Right ventricle myocardium superior (tissue), 1 donor: ENCODE data around the gene EYA2. TPM values are rescaled to one million over a fixed set of nuclear protein-coding genes. Genes with fewer than 3 reads are reported as not detected.

Source experiments
- ATAC-seq: fragments of 200-7000 bp; cut with Tn5 transposase; one replicate; pipeline ENCODE4 v1.9.1; 2020; ENCODE audit warnings: mild to moderate bottlenecking; ENCODE audit not compliant: poor library complexity
- DNase-seq: peaks from one replicate; pipeline ENCODE4 v3.0.0-alpha.2; 2020
- intact Hi-C: fragments of 100-400 bp; cut with DNase I; formaldehyde crosslinking; loops from one replicate; pipeline ENCODE4 v1.11.2; 2022
- total RNA-seq: library from RNA; stranded (reverse); fragmentation: NEBNext Ultra II Directional; extraction: Animal tissue kit (Norgen Biotek cat#: 25700); gene quantifications from one replicate; pipeline ENCODE4 v1.2.1, GENCODE V29; 2021
- donor health status: DM: no; HTN: yes; CAD: no; lungs with severe emphysema.

The EYA2 gene
- total RNA-seq, 1 donor from 2014 or later = 0.65 TPM

DNA sequence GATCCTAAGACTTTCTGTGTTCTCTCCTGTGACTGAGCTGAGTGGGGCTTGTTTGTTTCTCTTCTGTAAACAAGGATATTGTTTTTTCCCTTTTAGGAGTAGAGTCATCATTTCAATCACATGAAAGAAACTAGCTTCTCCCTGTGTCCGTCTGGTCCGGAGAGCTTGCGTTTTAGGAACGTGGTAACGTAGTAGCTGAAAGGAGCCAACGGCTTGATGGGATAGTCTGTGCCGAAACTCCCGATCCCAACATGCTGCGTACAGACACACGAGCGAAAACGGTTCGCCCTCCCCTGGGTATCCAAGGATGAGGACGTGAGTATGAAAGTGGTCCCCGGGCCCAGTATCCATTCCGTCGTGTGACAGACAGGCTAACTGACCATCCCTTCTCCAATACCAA, 315.3 kb downstream of the EYA2 start:
- ATAC-seq (no peak), DNase-seq (no peak)
- intact Hi-C loops = loop anchor here (10.0 kb wide), 1 partner anchor 415 kb away; no protein-coding TSS in a partner anchor

DNA sequence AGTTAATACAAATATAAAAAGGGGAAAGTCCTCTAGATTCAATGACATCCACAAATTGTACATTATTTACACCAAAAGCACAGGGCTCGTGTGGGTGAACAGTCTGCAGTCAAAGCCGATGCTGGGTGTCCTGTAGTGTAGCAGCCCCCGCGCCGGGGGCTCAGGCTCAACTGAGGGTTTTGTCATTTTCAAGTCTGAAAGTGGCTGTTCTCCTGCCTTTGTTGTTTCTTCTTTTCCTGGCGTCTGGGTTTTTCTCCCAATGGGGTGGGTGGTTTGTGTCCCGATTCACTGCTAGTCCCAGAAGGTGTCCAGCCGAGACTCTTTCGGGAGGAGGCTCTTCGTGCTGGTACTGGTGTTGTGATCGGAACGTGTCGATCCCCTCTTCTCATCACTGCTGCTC, 315.8 kb downstream of the EYA2 start:
- ATAC-seq = no peak
- intact Hi-C loops = no loop called here
- no peak for DNase-seq

DNA sequence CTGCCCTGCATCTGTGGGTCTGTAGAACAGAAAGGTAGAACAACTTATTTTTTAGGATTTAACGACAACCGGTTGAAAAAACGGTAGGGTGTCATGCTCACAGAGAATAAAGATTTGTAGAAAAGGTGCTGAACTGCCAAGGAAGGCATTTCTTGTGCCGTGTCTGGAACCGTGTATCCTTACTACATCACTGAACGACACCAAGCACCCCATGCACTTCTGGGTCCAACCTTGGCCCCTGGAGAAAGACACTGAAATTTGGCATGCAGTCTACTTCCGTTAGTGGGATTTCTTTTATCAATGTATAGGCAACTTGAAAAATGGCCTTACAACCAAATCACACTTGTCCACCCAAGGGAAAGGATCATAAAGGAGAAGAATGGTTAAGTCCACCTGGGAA, 316.4 kb downstream of the EYA2 start:
- no peak for ATAC-seq
- intact Hi-C loops = no loop called here
- no peak for DNase-seq

DNA sequence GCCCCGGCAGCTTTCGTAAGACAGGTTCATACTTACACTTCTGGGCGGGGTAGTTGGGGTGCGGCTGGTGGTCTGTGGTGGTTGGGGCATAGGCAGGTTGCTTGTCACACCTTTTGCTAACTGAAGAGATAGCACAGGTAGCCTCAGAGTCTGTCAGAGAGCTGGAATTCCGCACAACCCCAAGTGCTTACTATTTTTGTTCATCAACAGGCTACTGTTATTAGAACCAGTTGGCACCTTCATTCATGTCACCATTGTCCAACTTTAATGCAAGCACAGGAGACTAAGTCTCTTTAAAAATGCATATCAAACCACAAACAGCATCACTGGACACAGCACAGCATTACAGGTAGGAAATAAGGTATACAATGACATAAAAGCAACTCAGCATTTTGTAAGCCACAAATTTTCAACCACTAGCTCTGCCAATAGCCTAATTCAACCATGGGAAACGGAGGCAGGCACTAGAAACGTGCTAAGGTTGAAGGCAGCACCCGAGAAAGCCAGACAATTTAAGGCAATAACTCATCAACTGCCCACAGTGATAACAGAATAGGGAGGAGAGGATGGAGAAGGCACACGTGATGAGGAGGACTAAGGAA, 318.1 kb downstream of the EYA2 start:
- intact Hi-C loops = no loop called here
- DNase-seq (no peak), ATAC-seq (peak; percentile 63)

DNA sequence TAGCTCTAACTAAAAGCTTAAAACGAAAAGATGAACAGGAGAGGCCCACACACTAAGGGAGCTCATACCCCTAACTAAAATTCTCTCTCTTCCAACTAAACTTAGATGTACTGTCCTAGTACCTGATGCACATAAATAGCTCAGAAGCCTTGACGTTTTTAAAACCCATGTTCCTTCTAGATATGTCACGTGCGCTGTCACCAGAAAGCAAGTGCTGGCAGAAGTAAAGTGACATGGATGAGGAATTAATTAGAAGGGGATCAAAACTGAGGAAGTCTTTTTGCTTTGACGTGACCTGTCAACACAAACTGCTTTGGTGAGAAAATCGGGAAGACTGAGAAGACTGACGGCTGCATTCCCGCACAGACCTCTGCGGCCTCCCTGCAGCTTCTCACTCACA, 319.3 kb downstream of the EYA2 start:
- ATAC-seq (peak; percentile 73), DNase-seq (no peak)
- intact Hi-C loops = no loop called here

DNA sequence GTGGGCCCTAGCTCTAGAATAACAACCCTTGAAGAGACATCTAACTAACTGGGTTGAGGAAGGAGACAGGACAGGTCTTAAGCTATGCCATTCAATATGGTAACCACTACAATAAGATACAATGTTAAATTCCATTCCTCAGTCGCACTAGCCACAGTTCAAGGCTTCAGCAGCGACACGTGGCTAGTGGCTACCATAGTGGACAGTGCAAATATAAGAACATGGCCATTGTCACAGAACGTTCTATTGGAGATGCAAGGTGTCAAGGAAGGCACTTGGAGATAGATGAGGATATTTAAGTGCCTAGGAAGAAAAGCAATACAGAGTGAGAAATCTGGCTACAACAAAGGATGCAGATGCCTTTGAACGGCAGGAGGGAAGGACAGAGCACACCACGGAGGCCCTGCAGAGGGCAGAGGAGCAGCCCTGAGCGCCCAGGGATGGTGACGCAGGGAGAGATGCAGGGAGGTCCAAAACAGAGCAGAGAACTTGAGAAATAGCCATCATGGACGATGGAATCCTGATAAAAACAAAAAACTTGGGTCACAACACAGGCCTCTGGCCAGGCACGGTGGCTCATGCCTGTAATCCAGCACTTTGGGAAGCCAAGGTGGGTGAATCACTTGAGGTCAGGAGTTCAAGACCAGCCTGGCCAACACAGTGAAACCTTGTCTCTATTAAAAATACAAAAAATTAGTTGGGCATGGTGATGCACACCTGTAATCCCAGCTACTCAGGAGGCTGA, 321.2 kb downstream of the EYA2 start:
- intact Hi-C loops = no loop called here
- ATAC-seq (no peak), DNase-seq (no peak)

DNA sequence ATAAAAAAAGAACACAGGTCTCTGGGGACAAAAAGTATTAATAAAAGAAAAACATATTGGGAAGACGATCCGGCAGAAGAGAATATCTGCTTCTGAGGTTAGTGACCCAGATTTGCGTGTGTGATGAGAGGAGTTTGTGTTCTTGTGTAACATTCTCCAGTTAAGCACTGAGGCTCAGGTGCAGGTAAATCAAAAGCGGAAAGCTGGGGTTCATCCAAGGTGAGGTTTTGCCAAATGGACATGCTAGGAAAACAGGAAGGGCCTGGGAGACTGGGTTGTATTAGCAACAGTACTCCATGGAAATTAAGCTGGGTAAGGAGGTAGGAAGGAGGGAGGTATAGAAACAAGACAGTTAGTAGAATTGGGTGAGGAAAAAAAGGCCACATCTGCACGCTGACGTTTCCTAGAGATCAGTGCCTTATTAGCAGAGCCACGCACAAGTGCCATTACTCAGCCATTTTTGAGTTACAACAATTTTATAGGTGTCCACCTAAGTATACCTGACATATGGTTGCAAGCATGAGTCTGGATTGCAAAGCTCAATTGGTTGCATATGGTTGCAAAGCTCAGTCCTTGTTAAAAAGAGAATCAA, 322.3 kb downstream of the EYA2 start:
- DNase-seq = no peak
- intact Hi-C loops = no loop called here
- ATAC-seq = no peak

DNA sequence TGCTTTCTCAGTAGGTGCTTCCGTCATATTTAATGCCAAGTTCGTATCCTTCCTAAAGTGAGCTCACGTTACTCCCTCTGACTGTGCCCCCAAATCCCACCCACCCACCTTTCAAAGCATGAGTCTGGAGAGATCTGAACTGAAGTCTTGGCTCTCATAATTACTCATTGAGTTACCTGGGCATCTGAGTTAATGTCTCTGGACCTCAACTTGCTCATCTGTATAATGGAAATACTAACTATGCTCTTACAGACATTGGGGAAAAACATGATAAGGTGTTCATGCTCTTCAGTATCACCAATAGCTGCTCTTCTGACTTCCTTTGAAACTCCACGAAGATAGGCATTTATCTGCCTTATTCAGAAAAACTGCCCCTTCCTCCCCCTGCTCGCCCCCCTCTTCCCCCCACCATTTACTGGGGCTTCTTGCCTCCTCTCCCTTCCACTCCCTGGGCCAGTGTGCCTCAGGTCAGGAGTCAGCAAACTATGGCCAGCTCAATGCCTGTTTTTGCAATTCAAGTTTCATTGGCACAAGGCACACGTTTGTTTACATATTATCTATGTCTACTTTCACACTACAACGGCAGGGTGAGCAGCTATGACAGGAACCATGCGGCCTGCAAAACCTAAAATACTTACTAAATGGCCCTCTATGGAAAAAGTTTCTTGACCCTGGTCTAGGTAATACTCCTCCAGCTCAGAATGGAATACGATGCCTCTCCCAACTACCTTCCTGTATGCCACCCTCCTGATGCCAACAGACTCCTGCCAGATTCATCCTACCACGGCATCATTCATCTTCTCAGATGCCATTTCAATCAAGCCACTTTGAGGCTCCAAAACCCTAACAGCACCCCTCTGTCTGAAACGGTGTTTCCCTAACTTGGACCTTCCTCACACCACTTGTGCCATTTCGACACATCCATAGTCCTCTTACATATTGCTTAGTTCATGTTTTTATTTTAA, 323.1 kb downstream of the EYA2 start:
- ATAC-seq = peak; percentile 24
- DNase-seq = no peak
- intact Hi-C loops = no loop called here

DNA sequence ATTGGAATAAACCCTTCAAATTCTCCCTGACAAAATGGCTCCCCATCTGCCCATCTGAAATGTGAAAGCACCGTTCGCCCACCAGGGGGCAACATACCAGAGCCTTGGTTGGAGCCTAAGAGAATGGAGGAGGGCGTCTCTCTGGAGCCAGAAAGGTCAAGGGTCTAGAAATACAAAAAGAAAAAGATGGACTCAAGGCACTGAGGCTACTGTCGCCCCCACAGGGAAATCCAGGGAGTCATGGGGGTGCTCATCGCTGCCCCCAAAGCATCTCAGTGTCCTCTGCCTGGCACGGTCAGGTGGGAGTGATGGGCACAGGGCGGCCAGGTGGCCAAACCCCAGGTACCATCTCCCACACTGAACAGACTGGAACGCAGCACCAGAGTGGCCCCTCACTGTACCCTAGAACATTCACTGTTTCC, 325.5 kb downstream of the EYA2 start:
- DNase-seq = no peak
- no peak for ATAC-seq
- intact Hi-C loops = no loop called here

DNA sequence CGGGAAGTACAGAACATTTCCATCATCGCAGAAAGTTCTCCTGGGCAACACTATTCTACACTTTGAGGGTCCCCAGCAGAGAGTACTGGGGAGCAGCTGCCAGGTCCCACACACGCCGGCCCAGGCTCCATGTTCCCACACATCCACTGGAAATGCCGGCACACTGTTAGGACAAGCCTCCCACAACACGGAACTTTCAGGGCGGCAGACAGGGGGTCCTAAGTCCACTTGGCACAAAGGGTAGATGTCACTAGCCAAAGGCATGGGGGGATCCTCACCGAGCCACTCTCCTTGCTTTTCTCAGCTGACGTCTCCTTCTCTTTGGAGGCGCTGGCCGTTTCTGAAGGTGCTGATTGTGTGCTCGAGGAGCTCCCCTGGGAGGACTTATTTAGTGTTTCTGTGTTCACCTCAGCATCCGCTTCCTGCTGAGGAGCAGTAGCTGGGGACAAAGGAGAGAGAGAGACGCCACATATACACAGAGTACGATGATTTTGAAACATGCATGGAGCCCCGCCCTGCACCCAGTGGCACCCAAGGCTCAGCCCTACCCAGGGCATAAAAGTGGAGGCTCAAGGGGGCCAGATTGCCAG, 326.5 kb downstream of the EYA2 start:
- ATAC-seq (no peak), DNase-seq (no peak)
- intact Hi-C loops = no loop called here

DNA sequence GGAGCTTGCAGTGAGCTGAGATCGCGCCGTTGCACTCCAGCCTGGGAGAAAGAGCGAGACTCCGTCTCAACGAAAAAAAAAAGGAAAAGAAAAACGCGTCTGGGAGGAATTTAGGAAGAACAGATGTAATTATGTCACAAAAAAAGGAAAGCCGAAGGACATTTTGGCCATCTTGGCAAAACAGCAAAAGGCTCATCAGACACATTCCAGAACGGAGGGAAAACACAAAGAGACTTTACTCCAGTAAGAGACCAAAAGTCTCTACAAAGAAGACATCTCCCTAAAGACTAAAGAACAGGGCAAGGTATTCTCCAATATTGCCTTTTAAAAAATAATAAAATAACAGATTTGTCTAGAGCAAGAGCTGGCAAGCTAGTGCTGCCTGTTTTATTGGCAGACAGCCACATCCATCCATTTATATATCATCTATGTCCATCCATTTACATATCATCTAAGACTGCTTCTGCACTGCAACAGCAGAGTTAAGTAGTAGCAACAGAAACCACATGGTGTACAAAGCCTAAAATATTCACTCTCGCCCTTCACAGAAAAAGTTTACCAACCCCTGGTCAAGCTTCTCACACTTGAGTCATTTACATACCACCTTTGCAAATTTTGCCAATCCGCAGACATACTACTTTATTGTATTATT, 328.0 kb downstream of the EYA2 start:
- DNase-seq (no peak), ATAC-seq (no peak)
- intact Hi-C loops = no loop called here

DNA sequence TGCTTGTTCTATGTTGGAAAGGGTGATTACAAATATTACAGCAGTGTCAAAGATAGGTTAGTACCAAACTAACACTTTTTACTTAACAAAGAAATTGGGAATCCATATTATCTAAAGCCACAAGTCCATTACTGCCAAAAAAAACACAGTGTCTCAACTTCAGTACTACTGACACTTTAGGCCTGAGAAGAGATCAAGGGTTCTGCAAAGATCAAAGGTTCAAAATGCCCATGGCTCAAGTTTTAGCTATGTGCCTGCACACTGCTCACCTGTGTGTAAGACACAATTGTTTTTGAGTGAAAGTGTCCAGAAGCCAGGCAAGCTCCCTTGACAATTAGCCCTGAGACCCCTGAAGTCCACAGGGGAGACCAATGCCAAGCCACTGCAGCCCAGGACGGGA, 329.3 kb downstream of the EYA2 start:
- ATAC-seq = no peak
- intact Hi-C loops = no loop called here
- DNase-seq = no peak

DNA sequence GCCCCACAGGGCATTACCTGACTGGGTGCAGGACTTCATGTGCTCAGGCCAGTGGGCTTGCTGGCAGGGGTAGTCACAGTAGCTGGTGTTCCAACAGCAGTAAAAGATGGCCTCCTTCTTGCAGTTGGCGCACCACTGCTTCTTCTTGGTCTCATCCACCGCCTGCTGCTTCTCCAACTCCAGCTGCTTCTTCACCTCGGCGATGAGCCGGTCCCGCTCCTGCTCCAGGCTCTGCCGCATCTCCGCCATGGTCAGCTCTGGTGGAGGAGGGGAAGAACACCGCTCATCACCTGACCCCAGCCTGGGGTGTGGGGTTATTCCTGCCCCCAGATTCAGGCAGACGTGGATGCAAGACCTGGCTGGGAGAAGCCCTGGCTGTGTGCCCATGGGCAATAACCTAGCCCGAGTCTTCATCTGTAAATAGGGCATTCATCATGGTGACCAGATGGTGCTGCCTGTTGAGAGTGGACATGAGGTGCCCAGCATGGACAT, 329.7 kb downstream of the EYA2 start:
- intact Hi-C loops = no loop called here
- ATAC-seq (no peak), DNase-seq (no peak)

DNA sequence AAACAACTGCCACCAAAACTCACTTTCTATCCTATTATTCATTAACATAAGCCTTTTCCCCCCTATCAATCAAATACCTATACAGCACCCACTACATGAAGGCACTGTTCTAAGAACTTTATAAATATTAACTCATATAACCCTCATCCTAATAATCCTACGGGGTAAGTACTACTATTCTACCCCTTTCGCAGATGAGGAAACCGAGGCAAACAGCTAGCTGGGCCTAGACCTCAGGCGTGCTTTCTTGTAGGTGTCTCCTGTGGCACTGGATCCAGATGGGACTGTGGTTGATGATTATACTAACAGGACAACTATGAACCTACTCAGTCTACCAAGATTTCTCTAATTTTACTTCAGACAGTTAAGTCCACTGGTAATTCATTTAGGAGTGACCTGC, 330.2 kb downstream of the EYA2 start:
- intact Hi-C loops = no loop called here
- ATAC-seq (no peak), DNase-seq (no peak)

DNA sequence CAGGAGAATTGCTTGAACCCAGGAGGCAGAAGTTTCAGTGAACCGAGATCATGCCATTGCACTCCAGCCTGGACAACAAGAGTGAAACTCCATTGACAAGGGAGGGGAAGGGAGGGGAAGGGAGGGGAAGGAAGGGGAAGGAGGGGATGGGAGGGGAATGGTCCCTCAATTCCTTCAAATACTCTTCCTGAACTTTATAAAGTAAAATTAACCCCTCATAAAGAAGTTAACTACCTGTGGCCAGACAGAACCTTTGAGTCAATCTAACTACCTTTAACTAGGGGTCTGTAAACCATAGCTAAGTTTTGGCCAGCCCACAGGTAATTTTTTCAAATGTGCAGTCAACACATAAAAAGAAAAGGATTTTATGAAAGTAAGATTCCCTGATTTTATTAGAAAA, 330.8 kb downstream of the EYA2 start:
- no peak for DNase-seq
- intact Hi-C loops = no loop called here
- ATAC-seq = no peak

DNA sequence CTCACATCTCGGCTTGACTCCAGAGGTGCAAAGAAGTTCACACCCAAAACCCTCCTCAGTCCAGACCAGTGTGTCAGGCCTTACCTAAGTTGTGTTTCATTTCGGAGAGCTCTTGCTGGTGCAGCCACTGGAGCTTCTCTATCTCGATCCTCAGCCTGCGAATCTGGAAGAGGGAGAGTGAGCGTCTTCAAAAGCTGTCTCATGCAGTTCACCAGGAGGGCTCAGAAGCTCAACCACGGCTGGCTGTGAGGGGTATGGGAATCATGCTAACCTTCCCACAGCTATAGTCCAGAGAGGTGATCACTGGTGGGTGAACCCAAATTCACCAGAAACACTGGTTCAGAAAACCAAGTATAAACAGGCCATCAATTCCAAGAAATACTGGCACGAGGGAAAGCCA, 332.5 kb downstream of the EYA2 start:
- no peak for ATAC-seq
- no peak for DNase-seq
- intact Hi-C loops = no loop called here

DNA sequence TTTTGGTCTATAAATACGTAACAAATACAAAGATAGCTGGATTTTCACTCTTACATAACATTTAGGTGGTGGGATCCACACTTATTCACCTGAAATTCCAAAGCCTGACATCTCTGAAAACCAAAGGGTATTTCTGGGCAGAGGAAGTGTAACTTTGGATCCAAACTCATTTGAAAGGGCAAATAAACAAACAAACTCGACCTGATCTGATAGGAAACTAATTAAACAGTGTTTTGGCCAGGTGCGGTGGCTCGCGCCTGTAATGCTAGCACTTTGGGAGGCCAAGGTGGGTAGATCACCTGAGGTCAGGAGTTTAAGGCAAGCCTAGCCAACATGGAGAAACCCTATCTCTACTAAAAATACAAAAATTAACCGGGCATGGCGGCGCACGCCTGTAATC, 332.9 kb downstream of the EYA2 start:
- DNase-seq (no peak), ATAC-seq (no peak)
- intact Hi-C loops = no loop called here

DNA sequence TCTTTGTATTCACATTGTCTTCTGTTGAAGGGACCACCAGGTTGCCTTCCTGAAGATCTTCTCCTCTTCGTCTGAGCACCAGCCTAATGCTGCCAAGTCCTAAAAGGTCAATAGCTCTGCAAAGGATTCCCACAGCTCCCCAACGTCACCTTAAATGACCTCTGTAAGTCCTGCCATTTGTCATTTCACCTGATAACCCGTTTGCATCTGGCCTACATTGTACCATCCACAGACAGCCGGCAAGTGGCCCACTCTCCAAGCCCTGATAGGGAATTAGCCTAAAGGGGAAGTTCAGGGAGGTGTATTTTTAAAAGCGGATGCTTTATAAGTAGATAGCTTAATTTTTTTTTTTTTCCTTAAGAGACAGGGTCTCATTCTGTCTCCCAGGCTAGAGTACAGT, 334.0 kb downstream of the EYA2 start:
- ATAC-seq = peak; percentile 87
- DNase-seq = peak; percentile 60
- intact Hi-C loops = no loop called here
